ENCODE measurements around the gene ZFAND2B.

DNA sequence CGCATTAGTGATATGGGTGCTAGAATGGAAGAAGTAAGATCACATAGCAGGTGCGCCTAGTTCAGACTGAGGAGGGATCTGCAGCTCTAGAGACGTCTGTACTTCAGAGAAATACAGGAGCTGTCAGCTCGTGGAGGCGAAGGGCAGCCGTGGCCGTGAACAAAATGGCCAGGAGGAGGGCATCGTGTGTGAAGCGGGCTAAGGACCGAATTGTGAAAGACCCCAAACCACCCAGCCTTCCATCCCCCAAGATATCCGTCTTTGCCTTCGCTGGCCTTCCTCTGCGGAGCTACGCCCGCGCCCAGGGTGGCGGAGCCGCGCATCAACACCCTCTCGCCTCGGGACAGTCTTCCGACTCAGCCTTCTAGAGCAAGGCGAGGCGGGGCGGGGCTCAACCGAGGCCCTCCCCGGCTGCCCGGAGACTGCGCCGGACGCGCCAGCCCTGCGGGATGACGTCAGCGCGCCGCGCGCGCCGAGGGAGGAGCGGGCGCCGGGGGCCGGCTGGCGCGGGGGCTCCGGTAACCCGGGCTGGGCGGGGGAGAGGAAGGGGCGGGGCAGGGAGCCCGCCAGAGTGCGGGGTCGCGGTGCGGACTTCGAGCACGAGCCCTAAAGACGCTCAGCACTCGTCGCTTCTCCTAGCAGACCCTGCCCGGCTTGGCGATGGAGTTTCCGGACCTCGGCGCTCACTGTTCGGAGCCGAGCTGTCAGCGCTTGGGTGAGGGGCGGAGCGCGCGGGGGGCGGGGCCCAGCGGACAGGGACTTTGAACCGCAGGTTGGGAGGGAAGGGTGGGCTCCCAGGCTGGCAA lies at the start of gene ZFAND2B:
- TF ChIP-seq, protein P1, sequence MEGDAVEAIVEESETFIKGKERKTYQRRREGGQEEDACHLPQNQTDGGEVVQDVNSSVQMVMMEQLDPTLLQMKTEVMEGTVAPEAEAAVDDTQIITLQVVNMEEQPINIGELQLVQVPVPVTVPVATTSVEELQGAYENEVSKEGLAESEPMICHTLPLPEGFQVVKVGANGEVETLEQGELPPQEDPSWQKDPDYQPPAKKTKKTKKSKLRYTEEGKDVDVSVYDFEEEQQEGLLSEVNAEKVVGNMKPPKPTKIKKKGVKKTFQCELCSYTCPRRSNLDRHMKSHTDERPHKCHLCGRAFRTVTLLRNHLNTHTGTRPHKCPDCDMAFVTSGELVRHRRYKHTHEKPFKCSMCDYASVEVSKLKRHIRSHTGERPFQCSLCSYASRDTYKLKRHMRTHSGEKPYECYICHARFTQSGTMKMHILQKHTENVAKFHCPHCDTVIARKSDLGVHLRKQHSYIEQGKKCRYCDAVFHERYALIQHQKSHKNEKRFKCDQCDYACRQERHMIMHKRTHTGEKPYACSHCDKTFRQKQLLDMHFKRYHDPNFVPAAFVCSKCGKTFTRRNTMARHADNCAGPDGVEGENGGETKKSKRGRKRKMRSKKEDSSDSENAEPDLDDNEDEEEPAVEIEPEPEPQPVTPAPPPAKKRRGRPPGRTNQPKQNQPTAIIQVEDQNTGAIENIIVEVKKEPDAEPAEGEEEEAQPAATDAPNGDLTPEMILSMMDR (conservative IDR thresholded peaks at IDR 0.05; ENCODE audit: low read depth in 2 of 2): no peak
- TF ChIP-seq, protein P2, sequence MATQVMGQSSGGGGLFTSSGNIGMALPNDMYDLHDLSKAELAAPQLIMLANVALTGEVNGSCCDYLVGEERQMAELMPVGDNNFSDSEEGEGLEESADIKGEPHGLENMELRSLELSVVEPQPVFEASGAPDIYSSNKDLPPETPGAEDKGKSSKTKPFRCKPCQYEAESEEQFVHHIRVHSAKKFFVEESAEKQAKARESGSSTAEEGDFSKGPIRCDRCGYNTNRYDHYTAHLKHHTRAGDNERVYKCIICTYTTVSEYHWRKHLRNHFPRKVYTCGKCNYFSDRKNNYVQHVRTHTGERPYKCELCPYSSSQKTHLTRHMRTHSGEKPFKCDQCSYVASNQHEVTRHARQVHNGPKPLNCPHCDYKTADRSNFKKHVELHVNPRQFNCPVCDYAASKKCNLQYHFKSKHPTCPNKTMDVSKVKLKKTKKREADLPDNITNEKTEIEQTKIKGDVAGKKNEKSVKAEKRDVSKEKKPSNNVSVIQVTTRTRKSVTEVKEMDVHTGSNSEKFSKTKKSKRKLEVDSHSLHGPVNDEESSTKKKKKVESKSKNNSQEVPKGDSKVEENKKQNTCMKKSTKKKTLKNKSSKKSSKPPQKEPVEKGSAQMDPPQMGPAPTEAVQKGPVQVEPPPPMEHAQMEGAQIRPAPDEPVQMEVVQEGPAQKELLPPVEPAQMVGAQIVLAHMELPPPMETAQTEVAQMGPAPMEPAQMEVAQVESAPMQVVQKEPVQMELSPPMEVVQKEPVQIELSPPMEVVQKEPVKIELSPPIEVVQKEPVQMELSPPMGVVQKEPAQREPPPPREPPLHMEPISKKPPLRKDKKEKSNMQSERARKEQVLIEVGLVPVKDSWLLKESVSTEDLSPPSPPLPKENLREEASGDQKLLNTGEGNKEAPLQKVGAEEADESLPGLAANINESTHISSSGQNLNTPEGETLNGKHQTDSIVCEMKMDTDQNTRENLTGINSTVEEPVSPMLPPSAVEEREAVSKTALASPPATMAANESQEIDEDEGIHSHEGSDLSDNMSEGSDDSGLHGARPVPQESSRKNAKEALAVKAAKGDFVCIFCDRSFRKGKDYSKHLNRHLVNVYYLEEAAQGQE (IDR thresholded peaks at IDR 0.05; ENCODE audit: unreplicated experiment): no peak
- TF ChIP-seq EZH2 (IDR thresholded peaks at IDR 0.05; ENCODE audit: low read depth, unreplicated experiment) (no peak), POLR2AphosphoS5 (IDR thresholded peaks at IDR 0.05; ENCODE audit: low read depth) (peak; percentile 97), STAT1 (IDR thresholded peaks at IDR 0.05; ENCODE audit: unreplicated experiment) (no peak), ZNF114 (CRISPR knock-in tag; IDR thresholded peaks at IDR 0.05) (no peak), CREB1 (CRISPR knock-in tag; IDR thresholded peaks at IDR 0.05; ENCODE audit: low read depth) (peak; percentile 92), EZH2phosphoT487 (IDR thresholded peaks at IDR 0.05; ENCODE audit: unreplicated experiment) (no peak)

All from GM23338 (cell line).